ENCODE measurements around the gene INSR.

DNA sequence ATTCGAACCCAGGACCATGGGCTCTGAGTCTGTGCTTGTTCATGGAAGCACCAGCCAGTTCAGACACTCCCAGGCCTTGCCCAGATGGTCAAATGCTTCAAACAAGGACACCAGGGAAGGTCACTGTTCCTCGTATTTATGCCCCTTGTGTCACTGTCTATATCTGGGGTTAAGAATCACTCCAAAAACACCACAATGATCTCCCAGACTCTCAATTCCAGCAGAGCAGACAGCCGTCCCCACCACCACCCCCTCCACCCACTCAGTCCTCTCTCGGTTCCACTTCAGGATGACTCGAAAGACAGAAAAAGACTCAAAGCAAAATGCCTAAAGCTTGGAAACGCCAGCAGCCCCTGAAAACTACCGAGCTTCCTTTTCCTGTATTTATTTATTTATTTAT lies 79.0 kb downstream of the INSR start:
- TF ChIP-seq, protein P1, sequence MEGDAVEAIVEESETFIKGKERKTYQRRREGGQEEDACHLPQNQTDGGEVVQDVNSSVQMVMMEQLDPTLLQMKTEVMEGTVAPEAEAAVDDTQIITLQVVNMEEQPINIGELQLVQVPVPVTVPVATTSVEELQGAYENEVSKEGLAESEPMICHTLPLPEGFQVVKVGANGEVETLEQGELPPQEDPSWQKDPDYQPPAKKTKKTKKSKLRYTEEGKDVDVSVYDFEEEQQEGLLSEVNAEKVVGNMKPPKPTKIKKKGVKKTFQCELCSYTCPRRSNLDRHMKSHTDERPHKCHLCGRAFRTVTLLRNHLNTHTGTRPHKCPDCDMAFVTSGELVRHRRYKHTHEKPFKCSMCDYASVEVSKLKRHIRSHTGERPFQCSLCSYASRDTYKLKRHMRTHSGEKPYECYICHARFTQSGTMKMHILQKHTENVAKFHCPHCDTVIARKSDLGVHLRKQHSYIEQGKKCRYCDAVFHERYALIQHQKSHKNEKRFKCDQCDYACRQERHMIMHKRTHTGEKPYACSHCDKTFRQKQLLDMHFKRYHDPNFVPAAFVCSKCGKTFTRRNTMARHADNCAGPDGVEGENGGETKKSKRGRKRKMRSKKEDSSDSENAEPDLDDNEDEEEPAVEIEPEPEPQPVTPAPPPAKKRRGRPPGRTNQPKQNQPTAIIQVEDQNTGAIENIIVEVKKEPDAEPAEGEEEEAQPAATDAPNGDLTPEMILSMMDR (IDR thresholded peaks at IDR 0.05; ENCODE audit: extremely low read depth in 1 of 2, insufficient read depth in 1 of 2, low read depth in 1 of 2, low read length in 2 of 2), result no peak
- TF ChIP-seq POLR2A (IDR thresholded peaks at IDR 0.05; ENCODE audit: low read depth, low read length) (no peak), MYC (IDR thresholded peaks at IDR 0.05; ENCODE audit: low read depth, low read length) (no peak), EZH2 (IDR thresholded peaks at IDR 0.05; ENCODE audit: borderline replicate concordance, low read depth, low read length, severe bottlenecking) (no peak), POLR2AphosphoS5 (IDR thresholded peaks at IDR 0.05; ENCODE audit: insufficient read depth, low read depth, low read length) (no peak), FOS (IDR thresholded peaks at IDR 0.05; ENCODE audit: borderline replicate concordance, insufficient read depth, low read length) (no peak), MAX (IDR thresholded peaks at IDR 0.05; ENCODE audit: insufficient read depth, insufficient read length) (no peak)

Measured in endothelial cell of umbilical vein (primary cell).